ENCODE results near the gene SPATA33.

SPATA33 gene

DNA sequence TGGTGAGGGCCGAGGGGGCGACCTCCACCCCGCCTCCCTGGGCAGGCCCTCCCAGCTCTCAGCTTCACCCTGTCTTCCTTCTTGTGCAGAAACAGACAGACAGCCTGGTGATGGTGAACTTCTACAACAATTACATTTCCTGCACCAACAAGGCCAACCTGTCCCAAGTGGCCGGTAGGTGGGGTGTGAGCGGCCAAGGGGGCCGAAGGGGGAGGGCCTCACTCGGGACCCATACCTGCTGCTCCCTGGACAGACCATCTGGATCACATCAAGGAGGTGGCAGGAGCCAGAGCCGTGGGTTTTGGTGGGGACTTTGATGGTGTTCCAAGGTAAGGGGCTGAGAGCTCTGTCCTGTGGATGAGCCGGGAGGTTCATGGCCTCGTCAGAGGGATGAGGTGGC lies 20.3 kb upstream of the SPATA33 start:
- peaks cover 13% of the 10 kb centered on the region for H3K4me1 ChIP-seq
- TF ChIP-seq, protein P1, sequence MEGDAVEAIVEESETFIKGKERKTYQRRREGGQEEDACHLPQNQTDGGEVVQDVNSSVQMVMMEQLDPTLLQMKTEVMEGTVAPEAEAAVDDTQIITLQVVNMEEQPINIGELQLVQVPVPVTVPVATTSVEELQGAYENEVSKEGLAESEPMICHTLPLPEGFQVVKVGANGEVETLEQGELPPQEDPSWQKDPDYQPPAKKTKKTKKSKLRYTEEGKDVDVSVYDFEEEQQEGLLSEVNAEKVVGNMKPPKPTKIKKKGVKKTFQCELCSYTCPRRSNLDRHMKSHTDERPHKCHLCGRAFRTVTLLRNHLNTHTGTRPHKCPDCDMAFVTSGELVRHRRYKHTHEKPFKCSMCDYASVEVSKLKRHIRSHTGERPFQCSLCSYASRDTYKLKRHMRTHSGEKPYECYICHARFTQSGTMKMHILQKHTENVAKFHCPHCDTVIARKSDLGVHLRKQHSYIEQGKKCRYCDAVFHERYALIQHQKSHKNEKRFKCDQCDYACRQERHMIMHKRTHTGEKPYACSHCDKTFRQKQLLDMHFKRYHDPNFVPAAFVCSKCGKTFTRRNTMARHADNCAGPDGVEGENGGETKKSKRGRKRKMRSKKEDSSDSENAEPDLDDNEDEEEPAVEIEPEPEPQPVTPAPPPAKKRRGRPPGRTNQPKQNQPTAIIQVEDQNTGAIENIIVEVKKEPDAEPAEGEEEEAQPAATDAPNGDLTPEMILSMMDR (IDR thresholded peaks at IDR 0.05; ENCODE audit: low read depth, low read length) = no peak

GRCh38 chr16:89638455-89638854 lies 19.2 kb upstream of the SPATA33 start:
- no peaks in the 10 kb centered on the region for H3K9me3 ChIP-seq
- no peak for DNase-seq
- TF ChIP-seq, protein P1 (IDR thresholded peaks at IDR 0.05; ENCODE audit: low read depth, low read length) = no peak
- H3K4me1 ChIP-seq = peaks cover 4% of the 10 kb centered on the region
- no peaks in the 10 kb centered on the region for H3K36me3 ChIP-seq
- H3K4me3 ChIP-seq (ENCODE audit: low read depth, low read length) = no peak overlapping the region
- H3K27me3 ChIP-seq = no peaks in the 10 kb centered on the region

More for the DNA sequence above, 20.3 kb upstream of the SPATA33 start:
- no peaks in the 10 kb centered on the region for H3K9me3 ChIP-seq
- DNase-seq = no peak
- H3K36me3 ChIP-seq = no peaks in the 10 kb centered on the region
- H3K4me3 ChIP-seq (ENCODE audit: low read depth, low read length) = no peak overlapping the region
- H3K27me3 ChIP-seq = peaks cover 3% of the 10 kb centered on the region; the same call in 1 of the 2 replicates

DNA sequence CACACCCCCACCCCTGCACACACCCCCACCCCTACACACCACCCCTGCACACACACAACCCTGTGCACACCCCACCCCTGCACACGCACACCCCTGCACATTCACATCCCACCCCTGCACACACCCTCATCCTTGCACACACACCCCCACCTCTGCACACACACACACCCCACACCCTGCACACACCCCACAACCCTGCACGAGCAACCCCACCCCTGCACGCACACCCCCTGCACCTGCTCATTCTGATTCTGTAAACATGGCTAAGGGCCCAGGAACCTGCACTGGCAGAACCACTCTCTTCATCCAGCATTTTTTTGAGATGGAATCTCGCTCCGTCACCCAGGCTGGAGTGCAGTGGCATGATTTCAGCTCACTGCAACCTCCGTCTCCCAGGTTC lies 18.3 kb upstream of the SPATA33 start:
- Histone ChIP-seq H3K4me1 (peaks cover 4% of the 10 kb centered on the region), H3K9me3 (no peaks in the 10 kb centered on the region), H3K4me3 (ENCODE audit: low read depth, low read length) (no peak overlapping the region), H3K36me3 (no peaks in the 10 kb centered on the region), H3K27me3 (no peaks in the 10 kb centered on the region)
- no peak for DNase-seq
- TF ChIP-seq, protein P1 (IDR thresholded peaks at IDR 0.05; ENCODE audit: low read depth, low read length) = no peak

GRCh38 chr16:89641458-89642119 lies 16.0 kb upstream of the SPATA33 start:
- Histone ChIP-seq H3K36me3 (peaks cover 11% of the 10 kb centered on the region), H3K27me3 (no peaks in the 10 kb centered on the region), H3K4me1 (peaks cover 4% of the 10 kb centered on the region), H3K4me3 (ENCODE audit: low read depth, low read length) (no peak overlapping the region), H3K9me3 (no peaks in the 10 kb centered on the region)
- DNase-seq = no peak
- TF ChIP-seq, protein P1 (IDR thresholded peaks at IDR 0.05; ENCODE audit: low read depth, low read length) = no peak

DNA sequence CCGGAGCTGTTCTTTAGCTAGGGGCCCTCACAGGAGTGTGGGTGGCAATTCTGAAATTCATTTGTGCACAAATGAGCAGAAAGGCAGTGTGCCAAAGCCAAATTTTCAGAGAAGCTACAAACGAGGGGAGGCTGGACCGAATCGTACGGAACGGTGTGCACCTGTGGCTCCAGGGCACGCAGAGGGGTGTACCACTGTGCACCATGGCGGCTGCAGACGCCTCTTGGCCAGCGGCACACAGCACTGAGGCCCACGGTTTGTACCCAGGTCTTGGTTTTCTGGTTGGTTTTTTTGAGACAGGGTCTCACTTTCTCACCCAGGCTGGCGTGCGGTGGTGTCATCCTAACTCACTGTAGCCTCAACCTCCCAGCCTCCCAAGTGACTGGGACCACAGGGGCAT lies 15.1 kb upstream of the SPATA33 start:
- no peaks in the 10 kb centered on the region for H3K27me3 ChIP-seq
- H3K9me3 ChIP-seq = no peaks in the 10 kb centered on the region
- no peak overlapping the region for H3K4me3 ChIP-seq (ENCODE audit: low read depth, low read length)
- peaks cover 15% of the 10 kb centered on the region for H3K36me3 ChIP-seq
- no peak for DNase-seq
- TF ChIP-seq, protein P1 (IDR thresholded peaks at IDR 0.05; ENCODE audit: low read depth, low read length) = no peak
- peaks cover 4% of the 10 kb centered on the region for H3K4me1 ChIP-seq

- TF ChIP-seq, protein P1 (IDR thresholded peaks at IDR 0.05; ENCODE audit: low read depth, low read length) = no peak
- H3K9me3 ChIP-seq = no peaks in the 10 kb centered on the region
- DNase-seq = no peak
- H3K27me3 ChIP-seq = no peaks in the 10 kb centered on the region
- H3K36me3 ChIP-seq = peaks cover 15% of the 10 kb centered on the region
- H3K4me1 ChIP-seq = peaks cover 4% of the 10 kb centered on the region
- H3K4me3 ChIP-seq (ENCODE audit: low read depth, low read length) = no peak overlapping the region
Observed at GRCh38 chr16:89643769-89644300, 13.8 kb upstream of the SPATA33 start.
